ENCODE data around the gene BAZ2B. TPM values are rescaled to one million over a fixed set of nuclear protein-coding genes. Genes with fewer than 3 reads are reported as not detected.

BAZ2B gene
- total and polyA plus RNA-seq, 2 of the 13 experiments (the other 11 are each of a cell fraction or from before 2014, with no cell fraction given): 14.0 to 15.1 TPM

DNA sequence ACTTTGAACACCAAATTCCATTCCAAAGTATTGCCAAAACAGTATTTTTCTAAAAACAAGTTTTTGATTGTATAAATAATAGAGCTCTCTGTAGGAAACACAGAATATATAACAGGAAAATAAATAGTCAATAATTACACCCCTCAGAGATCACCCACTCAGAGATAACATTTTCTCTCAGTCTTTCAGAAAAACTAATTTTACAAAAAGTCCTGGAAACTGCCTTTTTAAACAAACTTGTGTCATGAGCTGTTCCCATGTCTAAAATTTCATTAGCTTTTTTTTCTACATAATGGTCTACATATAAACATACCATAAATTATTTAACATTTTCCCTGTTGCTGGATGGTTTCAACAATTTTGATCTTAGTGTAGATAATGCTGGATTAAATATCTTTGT lies 328.6 kb downstream of the BAZ2B start:
- intact Hi-C loops (cut with micrococcal nuclease; ENCODE audit: unreplicated experiment): loop anchor here (1.0 to 5.0 kb wide), 2 partner anchors 328 to 520 kb away; no protein-coding TSS in a partner anchor
- Histone ChIP-seq H3K9me3 (ENCODE audit: low read length) (no peaks in the 10 kb centered on the region), H3K4me3 (replicated peaks in 1 of 3; ENCODE audit: insufficient read depth in 1 of 3, low read depth in 2 of 3, low read length in 3 of 3) (peak overlapping the region in 1 of 3 experiments; percentile 70; a peak in 1 of 6 replicates), H3K4me1 (ENCODE audit: insufficient read depth, low read length) (peaks cover 44% of the 10 kb centered on the region), H2AFZ (ENCODE audit: low read length) (no peak overlapping the region), H3K27ac (ENCODE audit: extremely low read length, insufficient read depth, low read length) (peak overlapping the region; percentile 96), H3K4me2 (ENCODE audit: low read depth, low read length) (peak overlapping the region; percentile 99; the same call in 1 of the 2 replicates), H3K79me2 (ENCODE audit: insufficient read depth, low read length) (peaks cover 20% of the 10 kb centered on the region), H3K27me3 (ENCODE audit: control insufficient read depth in 1 of 2, insufficient read depth in 2 of 2, low read length in 2 of 2) (no peaks in the 10 kb centered on the region; a peak in 1 of 5 replicates), H3K9ac (ENCODE audit: insufficient read depth, low read depth, low read length) (no peak overlapping the region), H4K20me1 (ENCODE audit: insufficient read depth, low read length) (no peaks in the 10 kb centered on the region), H3K36me3 (replicated peaks in 1 of 2; ENCODE audit: control insufficient read depth in 1 of 2, insufficient read depth in 2 of 2, low read length in 2 of 2) (peaks cover 0 to under 1% of the 10 kb centered on the region in 2 experiments; a peak in 1 of 5 replicates)
- ChIA-PET CTCF (ENCODE audit: low intra/inter-chr PET ratio, low total read pairs) (no interaction called here), POLR2A (interaction anchor here (1.8 to 2.9 kb wide), 3 partner anchors 39 to 424 kb away, joined by 6 to 15 read pairs (median 13); partner anchors contain the start of gene MARCHF7)
- TF ChIP-seq SMYD3 (CRISPR knock-in tag; IDR thresholded peaks at IDR 0.05): no peak
- TF ChIP-seq, protein P1, sequence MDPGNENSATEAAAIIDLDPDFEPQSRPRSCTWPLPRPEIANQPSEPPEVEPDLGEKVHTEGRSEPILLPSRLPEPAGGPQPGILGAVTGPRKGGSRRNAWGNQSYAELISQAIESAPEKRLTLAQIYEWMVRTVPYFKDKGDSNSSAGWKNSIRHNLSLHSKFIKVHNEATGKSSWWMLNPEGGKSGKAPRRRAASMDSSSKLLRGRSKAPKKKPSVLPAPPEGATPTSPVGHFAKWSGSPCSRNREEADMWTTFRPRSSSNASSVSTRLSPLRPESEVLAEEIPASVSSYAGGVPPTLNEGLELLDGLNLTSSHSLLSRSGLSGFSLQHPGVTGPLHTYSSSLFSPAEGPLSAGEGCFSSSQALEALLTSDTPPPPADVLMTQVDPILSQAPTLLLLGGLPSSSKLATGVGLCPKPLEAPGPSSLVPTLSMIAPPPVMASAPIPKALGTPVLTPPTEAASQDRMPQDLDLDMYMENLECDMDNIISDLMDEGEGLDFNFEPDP (CRISPR knock-in tag; conservative IDR thresholded peaks at IDR 0.05): no peak
- TF ChIP-seq, protein P2, sequence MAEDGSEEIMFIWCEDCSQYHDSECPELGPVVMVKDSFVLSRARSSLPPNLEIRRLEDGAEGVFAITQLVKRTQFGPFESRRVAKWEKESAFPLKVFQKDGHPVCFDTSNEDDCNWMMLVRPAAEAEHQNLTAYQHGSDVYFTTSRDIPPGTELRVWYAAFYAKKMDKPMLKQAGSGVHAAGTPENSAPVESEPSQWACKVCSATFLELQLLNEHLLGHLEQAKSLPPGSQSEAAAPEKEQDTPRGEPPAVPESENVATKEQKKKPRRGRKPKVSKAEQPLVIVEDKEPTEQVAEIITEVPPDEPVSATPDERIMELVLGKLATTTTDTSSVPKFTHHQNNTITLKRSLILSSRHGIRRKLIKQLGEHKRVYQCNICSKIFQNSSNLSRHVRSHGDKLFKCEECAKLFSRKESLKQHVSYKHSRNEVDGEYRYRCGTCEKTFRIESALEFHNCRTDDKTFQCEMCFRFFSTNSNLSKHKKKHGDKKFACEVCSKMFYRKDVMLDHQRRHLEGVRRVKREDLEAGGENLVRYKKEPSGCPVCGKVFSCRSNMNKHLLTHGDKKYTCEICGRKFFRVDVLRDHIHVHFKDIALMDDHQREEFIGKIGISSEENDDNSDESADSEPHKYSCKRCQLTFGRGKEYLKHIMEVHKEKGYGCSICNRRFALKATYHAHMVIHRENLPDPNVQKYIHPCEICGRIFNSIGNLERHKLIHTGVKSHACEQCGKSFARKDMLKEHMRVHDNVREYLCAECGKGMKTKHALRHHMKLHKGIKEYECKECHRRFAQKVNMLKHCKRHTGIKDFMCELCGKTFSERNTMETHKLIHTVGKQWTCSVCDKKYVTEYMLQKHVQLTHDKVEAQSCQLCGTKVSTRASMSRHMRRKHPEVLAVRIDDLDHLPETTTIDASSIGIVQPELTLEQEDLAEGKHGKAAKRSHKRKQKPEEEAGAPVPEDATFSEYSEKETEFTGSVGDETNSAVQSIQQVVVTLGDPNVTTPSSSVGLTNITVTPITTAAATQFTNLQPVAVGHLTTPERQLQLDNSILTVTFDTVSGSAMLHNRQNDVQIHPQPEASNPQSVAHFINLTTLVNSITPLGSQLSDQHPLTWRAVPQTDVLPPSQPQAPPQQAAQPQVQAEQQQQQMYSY (CRISPR knock-in tag; IDR thresholded peaks at IDR 0.05): no peak
- TF ChIP-seq, protein P3, sequence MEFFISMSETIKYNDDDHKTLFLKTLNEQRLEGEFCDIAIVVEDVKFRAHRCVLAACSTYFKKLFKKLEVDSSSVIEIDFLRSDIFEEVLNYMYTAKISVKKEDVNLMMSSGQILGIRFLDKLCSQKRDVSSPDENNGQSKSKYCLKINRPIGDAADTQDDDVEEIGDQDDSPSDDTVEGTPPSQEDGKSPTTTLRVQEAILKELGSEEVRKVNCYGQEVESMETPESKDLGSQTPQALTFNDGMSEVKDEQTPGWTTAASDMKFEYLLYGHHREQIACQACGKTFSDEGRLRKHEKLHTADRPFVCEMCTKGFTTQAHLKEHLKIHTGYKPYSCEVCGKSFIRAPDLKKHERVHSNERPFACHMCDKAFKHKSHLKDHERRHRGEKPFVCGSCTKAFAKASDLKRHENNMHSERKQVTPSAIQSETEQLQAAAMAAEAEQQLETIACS (CRISPR knock-in tag; IDR thresholded peaks at IDR 0.05): no peak
- no peak for TF ChIP-seq THAP11 (CRISPR knock-in tag; IDR thresholded peaks at IDR 0.05)
- TF ChIP-seq, protein P4, sequence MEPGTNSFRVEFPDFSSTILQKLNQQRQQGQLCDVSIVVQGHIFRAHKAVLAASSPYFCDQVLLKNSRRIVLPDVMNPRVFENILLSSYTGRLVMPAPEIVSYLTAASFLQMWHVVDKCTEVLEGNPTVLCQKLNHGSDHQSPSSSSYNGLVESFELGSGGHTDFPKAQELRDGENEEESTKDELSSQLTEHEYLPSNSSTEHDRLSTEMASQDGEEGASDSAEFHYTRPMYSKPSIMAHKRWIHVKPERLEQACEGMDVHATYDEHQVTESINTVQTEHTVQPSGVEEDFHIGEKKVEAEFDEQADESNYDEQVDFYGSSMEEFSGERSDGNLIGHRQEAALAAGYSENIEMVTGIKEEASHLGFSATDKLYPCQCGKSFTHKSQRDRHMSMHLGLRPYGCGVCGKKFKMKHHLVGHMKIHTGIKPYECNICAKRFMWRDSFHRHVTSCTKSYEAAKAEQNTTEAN (CRISPR knock-in tag; conservative IDR thresholded peaks at IDR 0.05): no peak
- TF ChIP-seq, protein P5, sequence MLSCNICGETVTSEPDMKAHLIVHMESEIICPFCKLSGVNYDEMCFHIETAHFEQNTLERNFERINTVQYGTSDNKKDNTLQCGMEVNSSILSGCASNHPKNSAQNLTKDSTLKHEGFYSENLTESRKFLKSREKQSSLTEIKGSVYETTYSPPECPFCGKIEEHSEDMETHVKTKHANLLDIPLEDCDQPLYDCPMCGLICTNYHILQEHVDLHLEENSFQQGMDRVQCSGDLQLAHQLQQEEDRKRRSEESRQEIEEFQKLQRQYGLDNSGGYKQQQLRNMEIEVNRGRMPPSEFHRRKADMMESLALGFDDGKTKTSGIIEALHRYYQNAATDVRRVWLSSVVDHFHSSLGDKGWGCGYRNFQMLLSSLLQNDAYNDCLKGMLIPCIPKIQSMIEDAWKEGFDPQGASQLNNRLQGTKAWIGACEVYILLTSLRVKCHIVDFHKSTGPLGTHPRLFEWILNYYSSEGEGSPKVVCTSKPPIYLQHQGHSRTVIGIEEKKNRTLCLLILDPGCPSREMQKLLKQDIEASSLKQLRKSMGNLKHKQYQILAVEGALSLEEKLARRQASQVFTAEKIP (CRISPR knock-in tag; IDR thresholded peaks at IDR 0.05; ENCODE audit: borderline replicate concordance): no peak
- no peak for TF ChIP-seq ZFY (CRISPR knock-in tag; IDR thresholded peaks at IDR 0.05)
- TF ChIP-seq, protein P6, sequence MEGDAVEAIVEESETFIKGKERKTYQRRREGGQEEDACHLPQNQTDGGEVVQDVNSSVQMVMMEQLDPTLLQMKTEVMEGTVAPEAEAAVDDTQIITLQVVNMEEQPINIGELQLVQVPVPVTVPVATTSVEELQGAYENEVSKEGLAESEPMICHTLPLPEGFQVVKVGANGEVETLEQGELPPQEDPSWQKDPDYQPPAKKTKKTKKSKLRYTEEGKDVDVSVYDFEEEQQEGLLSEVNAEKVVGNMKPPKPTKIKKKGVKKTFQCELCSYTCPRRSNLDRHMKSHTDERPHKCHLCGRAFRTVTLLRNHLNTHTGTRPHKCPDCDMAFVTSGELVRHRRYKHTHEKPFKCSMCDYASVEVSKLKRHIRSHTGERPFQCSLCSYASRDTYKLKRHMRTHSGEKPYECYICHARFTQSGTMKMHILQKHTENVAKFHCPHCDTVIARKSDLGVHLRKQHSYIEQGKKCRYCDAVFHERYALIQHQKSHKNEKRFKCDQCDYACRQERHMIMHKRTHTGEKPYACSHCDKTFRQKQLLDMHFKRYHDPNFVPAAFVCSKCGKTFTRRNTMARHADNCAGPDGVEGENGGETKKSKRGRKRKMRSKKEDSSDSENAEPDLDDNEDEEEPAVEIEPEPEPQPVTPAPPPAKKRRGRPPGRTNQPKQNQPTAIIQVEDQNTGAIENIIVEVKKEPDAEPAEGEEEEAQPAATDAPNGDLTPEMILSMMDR (CRISPR knock-in tag; IDR thresholded peaks at IDR 0.05): no peak
- no peak for TF ChIP-seq CREB1 (IDR thresholded peaks at IDR 0.05)
- TF ChIP-seq CREB1 (CRISPR knock-in tag; IDR thresholded peaks at IDR 0.05): no peak
- no peak for TF ChIP-seq TCF7 (IDR thresholded peaks at IDR 0.05; ENCODE audit: low read depth)
- ATAC-seq (no peak), FAIRE-seq (no peak), DNase-seq (ENCODE audit: low spot score) (no peak)
- in situ Hi-C loops (cut with HindIII; ENCODE audit: extremely low pct_ligation_motif_present, low pct_unique_long_range_greater_than_20kb): no loop called here
- BruUV-seq (replicated peaks): no TSS peak
